H9 (cell line): ENCODE results near the gene CSDE1. TPM values are rescaled to one million over a fixed set of nuclear protein-coding genes. Genes with fewer than 3 reads are reported as not detected.

Source experiments
- DNase-seq: peaks from one replicate; pipeline ENCODE4 v3.0.0-alpha.2; 2017
- H2AFZ ChIP-seq: one replicate; pipeline ENCODE4 v1.6.1; 2013; ENCODE audit warnings: mild to moderate bottlenecking, low read length, control low read depth, moderate library complexity
- H2AK5ac ChIP-seq: 2 replicates; pipeline ENCODE4 v1.6.1; 2013; ENCODE audit warnings: low read length, control low read depth, mixed read lengths; ENCODE audit not compliant: insufficient read length
- H2BK120ac ChIP-seq: one replicate; pipeline ENCODE4 v1.6.1; 2013; ENCODE audit warnings: low read depth, mild to moderate bottlenecking, low read length, control low read depth, inconsistent platforms; ENCODE audit not compliant: poor library complexity, severe bottlenecking
- H2BK12ac ChIP-seq: 2 replicates; pipeline ENCODE4 v1.6.1; 2013; ENCODE audit warnings: low read length, control low read depth, mixed read lengths, low read depth; ENCODE audit not compliant: insufficient read length
- H2BK15ac ChIP-seq: 2 replicates; pipeline ENCODE4 v1.6.1; 2013; ENCODE audit warnings: low read depth, low read length, control low read depth
- H2BK20ac ChIP-seq: one replicate; pipeline ENCODE4 v1.6.1; 2013; ENCODE audit warnings: low read depth, mild to moderate bottlenecking, low read length, control low read depth, inconsistent platforms; ENCODE audit not compliant: poor library complexity, severe bottlenecking
- H2BK5ac ChIP-seq: 2 replicates; pipeline ENCODE4 v1.6.1; 2013; ENCODE audit warnings: low read length, control low read depth, mixed read lengths; ENCODE audit not compliant: insufficient read length
- H3K14ac ChIP-seq: 2 replicates; pipeline ENCODE4 v1.6.1; 2013; ENCODE audit warnings: low read length, control low read depth; ENCODE audit not compliant: insufficient read depth
- H3K18ac ChIP-seq: 2 replicates; pipeline ENCODE4 v1.6.1; 2013; ENCODE audit warnings: low read depth, mild to moderate bottlenecking, mixed read lengths, low read length, control low read depth; ENCODE audit not compliant: insufficient read length
- H3K23ac ChIP-seq: 2 replicates; pipeline ENCODE4 v1.6.1; 2013; ENCODE audit warnings: low read length, control low read depth, mixed read lengths, low read depth; ENCODE audit not compliant: insufficient read length
- H3K23me2 ChIP-seq: 2 replicates; pipeline ENCODE4 v1.6.1; 2013; ENCODE audit warnings: low read depth, mild to moderate bottlenecking, mixed read lengths, low read length, control low read depth; ENCODE audit not compliant: insufficient read length, poor library complexity, severe bottlenecking
- H3K27ac ChIP-seq: 2 replicates; pipeline ENCODE4 v1.5.1; 2013; ENCODE audit warnings: low read length, control low read depth, mixed read lengths, low read depth; ENCODE audit not compliant: insufficient read length
- H3K27me3 ChIP-seq: 2 replicates; pipeline ENCODE4 v1.6.1; 2013; ENCODE audit warnings: low read length, control low read depth, inconsistent platforms; ENCODE audit not compliant: insufficient read depth
- H3K4ac ChIP-seq: 2 replicates; pipeline ENCODE4 v1.6.1; 2013; ENCODE audit warnings: low read depth, mild to moderate bottlenecking, control low read depth, inconsistent platforms, low read length, moderate library complexity
- H3K4me1 ChIP-seq: 2 replicates; pipeline ENCODE4 v1.6.1; 2013; ENCODE audit warnings: low read length, control low read depth, inconsistent platforms; ENCODE audit not compliant: insufficient read depth
- H3K4me2 ChIP-seq: 2 replicates; pipeline ENCODE4 v1.6.1; 2013; ENCODE audit warnings: low read length, control low read depth, mixed read lengths; ENCODE audit not compliant: insufficient read length, insufficient read depth
- H3K56ac ChIP-seq: 2 replicates; pipeline ENCODE4 v1.6.1; 2013; ENCODE audit warnings: low read depth, mild to moderate bottlenecking, mixed read lengths, low read length, control low read depth; ENCODE audit not compliant: insufficient read length
- H3K79me1 ChIP-seq: 2 replicates; pipeline ENCODE4 v1.6.1; 2013; ENCODE audit warnings: low read depth, mild to moderate bottlenecking, moderate library complexity, low read length, control low read depth, inconsistent platforms; ENCODE audit not compliant: insufficient read depth, poor library complexity, severe bottlenecking
- H3K79me2 ChIP-seq: 2 replicates; pipeline ENCODE4 v1.6.1; 2013; ENCODE audit warnings: low read length, control low read depth, inconsistent platforms; ENCODE audit not compliant: insufficient read depth
- H3K9ac ChIP-seq: 2 replicates; pipeline ENCODE4 v1.6.1; 2013; ENCODE audit warnings: low read length, control low read depth, mixed read lengths; ENCODE audit not compliant: insufficient read length; ENCODE audit errors: extremely low read depth
- H3K9me3 ChIP-seq: one replicate; pipeline ENCODE4 v1.6.1; 2013; ENCODE audit warnings: low read depth, low read length, inconsistent platforms; ENCODE audit not compliant: control insufficient read depth
- H3T11ph ChIP-seq: one replicate; pipeline ENCODE4 v1.6.1; 2013; ENCODE audit warnings: mild to moderate bottlenecking, low read length, control low read depth, inconsistent platforms
- H4K20me1 ChIP-seq: one replicate; pipeline ENCODE4 v1.6.1; 2013; ENCODE audit not compliant: control insufficient read depth, insufficient read length, insufficient read depth
- H4K5ac ChIP-seq: 2 replicates; pipeline ENCODE4 v1.6.1; 2013; ENCODE audit warnings: low read depth, mild to moderate bottlenecking, mixed read lengths, low read length, control low read depth; ENCODE audit not compliant: insufficient read length
- H4K8ac ChIP-seq: replicated peaks from 2 replicates; pipeline ENCODE4 v1.6.1; 2013; ENCODE audit warnings: low read length, control low read depth, mixed read lengths, low read depth; ENCODE audit not compliant: insufficient read length
- H4K91ac ChIP-seq: 2 replicates; pipeline ENCODE4 v1.6.1; 2013; ENCODE audit warnings: low read depth, mild to moderate bottlenecking, moderate library complexity, mixed read lengths, low read length, control low read depth; ENCODE audit not compliant: insufficient read length
- H3K27ac Mint-ChIP-seq, 3 experiments: 2 replicates in 2 of 3; 3 replicates in 1 of 3; pipeline ENCODE4 v1.8.0; 2020 to 2021; ENCODE audit warnings: mixed read lengths in 3 of 3, mild to moderate bottlenecking in 1 of 3, moderate library complexity in 1 of 3
- H3K27me3 Mint-ChIP-seq: 2 replicates; pipeline ENCODE4 v1.8.0; 2021; ENCODE audit warnings: low read depth, mild to moderate bottlenecking, moderate library complexity, mixed read lengths
- H3K36me3 Mint-ChIP-seq, 3 experiments: 2 replicates in 2 of 3; 3 replicates in 1 of 3; pipeline ENCODE4 v1.8.0; 2020 to 2021; ENCODE audit warnings: low read depth in 3 of 3, mixed read lengths in 3 of 3; ENCODE audit not compliant: insufficient read depth in 1 of 3
- H3K4me1 Mint-ChIP-seq, 2 experiments: 2 replicates each; pipeline ENCODE4 v1.8.0; 2020; ENCODE audit warnings: mixed read lengths in 2 of 2
- H3K4me3 Mint-ChIP-seq, 2 experiments: 2 replicates in 1 of 2; 3 replicates in 1 of 2; pipeline ENCODE4 v1.8.0; 2020 to 2021; ENCODE audit warnings: mild to moderate bottlenecking in 2 of 2, mixed read lengths in 2 of 2, moderate library complexity in 1 of 2
- H3K9me3 Mint-ChIP-seq, 2 experiments: 2 replicates in 1 of 2; 3 replicates in 1 of 2; pipeline ENCODE4 v1.8.0; 2020; ENCODE audit warnings: mild to moderate bottlenecking in 2 of 2, mixed read lengths in 2 of 2, moderate library complexity in 1 of 2
- CTCF ChIP-seq: fragments of 200-600 bp; sonication (generic); conservative IDR thresholded peaks from 3 replicates; pipeline ENCODE4 v1.8.0; 2021; ENCODE audit warnings: antibody characterized with exemption, mild to moderate bottlenecking
- whole genome bisulfite sequencing: extraction: QIAGEN DNeasy Blood & Tissue Kit; methylation state at CpG from one replicate; pipeline ENCODE4 v1.1.7; 2013; ENCODE audit warnings: missing lambda C conversion rate, low lambda C conversion rate, mixed read lengths; ENCODE audit not compliant: insufficient read length; ENCODE audit errors: extremely low coverage; 5-methylcytosine and 5-hydroxymethylcytosine counted together
- total RNA-seq: library from RNA; stranded (reverse); gene quantifications from 2 replicates; pipeline ENCODE4 v1.2.1, GENCODE V29; 2021

CSDE1 gene
- total RNA-seq, 1 experiment from 2014 or later = 645 TPM

- no peak overlapping the region for H4K91ac ChIP-seq
- H3K56ac ChIP-seq = no peak overlapping the region
- H2BK20ac ChIP-seq = no peak overlapping the region
- H3K9ac ChIP-seq = no peak overlapping the region
- H3K79me1 ChIP-seq = no peaks in the 10 kb centered on the region
- no peaks in the 10 kb centered on the region for H3K9me3 ChIP-seq
- no peak overlapping the region for H2BK120ac ChIP-seq
- no peak overlapping the region for H3K4me3 Mint-ChIP-seq
- no peak overlapping the region for H2BK15ac ChIP-seq
- no peak overlapping the region for H4K5ac ChIP-seq
- no peaks in the 10 kb centered on the region for H3K4me1 Mint-ChIP-seq
- H3K27me3 Mint-ChIP-seq = peaks cover 7% of the 10 kb centered on the region
- H3K18ac ChIP-seq = no peak overlapping the region
- TF ChIP-seq CTCF = no peak
- no CpG with 5 or more reads among the region's 4 CpGs for WGBS
- H3K4me2 ChIP-seq = no peak overlapping the region
- H3K36me3 Mint-ChIP-seq = no peaks in the 10 kb centered on the region
- no peaks in the 10 kb centered on the region for H3K79me2 ChIP-seq
- H2AK5ac ChIP-seq = no peak overlapping the region
- H3K27ac ChIP-seq = no peak overlapping the region
- no peak overlapping the region for H2BK5ac ChIP-seq
- H3K23ac ChIP-seq = no peak overlapping the region
- H3T11ph ChIP-seq = no peak overlapping the region
- no peak overlapping the region for H3K4ac ChIP-seq
- H3K9me3 Mint-ChIP-seq = no peaks in the 10 kb centered on the region
- no peak overlapping the region for H3K27ac Mint-ChIP-seq
- no peaks in the 10 kb centered on the region for H3K4me1 ChIP-seq
- H2AFZ ChIP-seq = no peak overlapping the region
- no peaks in the 10 kb centered on the region for H3K27me3 ChIP-seq
- H3K14ac ChIP-seq = no peak overlapping the region
- no peak for DNase-seq
- H4K8ac ChIP-seq = no peak overlapping the region
- H3K23me2 ChIP-seq = no peaks in the 10 kb centered on the region
- H4K20me1 ChIP-seq = no peaks in the 10 kb centered on the region
- H2BK12ac ChIP-seq = no peak overlapping the region
Measured at GRCh38 chr1:114700036-114700600, 57.7 kb downstream of the CSDE1 start.
